Esophagus muscularis mucosa (tissue), 4 donors: ENCODE measurements around the gene SFN. TPM values are rescaled to one million over a fixed set of nuclear protein-coding genes. Genes with fewer than 3 reads are reported as not detected.

Source experiments
- DNase-seq: peaks from one replicate; pipeline ENCODE4 v3.0.0-alpha.2; 2017; ENCODE audit errors: extremely low spot score
- H3K27ac ChIP-seq, 4 donors: fragments of 200-600 bp; sonication (generic); replicated peaks in 1 of 4; 1 replicate in 3 of 4; 2 replicates in 1 of 4; pipeline ENCODE4 v1.5.1; 2016 to 2019; ENCODE audit warnings: mild to moderate bottlenecking in 1 of 4
- H3K27me3 ChIP-seq, 4 donors: fragments of 200-600 bp; sonication (generic); one replicate each; pipeline versions ENCODE4 v1.5.1 to v1.6.0; 2016 to 2019
- H3K36me3 ChIP-seq, 4 donors: fragments of 200-600 bp; sonication (generic); one replicate each; pipeline ENCODE4 v1.5.1; 2016 to 2019
- H3K4me1 ChIP-seq, 4 donors: fragments of 200-600 bp; sonication (generic); one replicate each; pipeline ENCODE4 v1.5.1; 2016 to 2019
- H3K4me3 ChIP-seq, 4 donors: fragments of 200-600 bp; sonication (generic); 1 replicate in 2 of 4; 2 replicates in 2 of 4; pipeline ENCODE4 v1.5.1; 2016 to 2019; ENCODE audit warnings: mild to moderate bottlenecking in 4 of 4, moderate library complexity in 1 of 4
- H3K9me3 ChIP-seq, 4 donors: fragments of 200-600 bp; sonication (generic); 1 replicate in 3 of 4; 2 replicates in 1 of 4; pipeline ENCODE4 v1.5.1; 2016 to 2019
- CTCF ChIP-seq, 3 experiments: fragments of 200-600 bp in 2 of 3; fragments of 450-650 bp in 1 of 3; sonication (generic) in 2 of 3; IDR thresholded peaks; one replicate each; pipeline ENCODE4 v1.5.1; 2017 to 2019; ENCODE audit warnings: antibody characterized with exemption in 3 of 3, mild to moderate bottlenecking in 2 of 3, moderate library complexity in 1 of 3
- EP300 ChIP-seq: sonication (generic); formaldehyde crosslinking; IDR thresholded peaks from one replicate; pipeline ENCODE4 v1.6.1; 2017; ENCODE audit warnings: antibody characterized with exemption
- POLR2A ChIP-seq: fragments of 450-650 bp; IDR thresholded peaks from one replicate; pipeline ENCODE4 v1.6.1; 2017; ENCODE audit warnings: antibody characterized with exemption, moderate library complexity, mild to moderate bottlenecking, low read depth
- POLR2AphosphoS5 ChIP-seq, 2 donors: sonication (generic); formaldehyde crosslinking; IDR thresholded peaks; one replicate each; pipeline ENCODE4 v1.6.1; 2017; ENCODE audit warnings: antibody characterized with exemption in 2 of 2
- WGBS: methylation state at CpG from one replicate; pipeline ENCODE4 v1.1.5; 2018; 5-methylcytosine and 5-hydroxymethylcytosine counted together
- intact Hi-C: fragments of 100-400 bp; cut with DNase I; formaldehyde crosslinking; loops from one replicate; pipeline ENCODE4 v1.15.1; 2023
- small RNA-seq, 3 donors: library from RNA; depleted of rRNA; stranded (forward); fragments of <200 nt; gene quantifications; one replicate each; pipeline ENCODE3, GENCODE V24; 2016
- total RNA-seq, 4 donors: library from RNA; depleted of rRNA; stranded (reverse); fragments of >200 nt; gene quantifications; one replicate each; pipeline versions ENCODE4 v1.1.0 to v1.2.1, GENCODE V29; 2016

Gene SFN
- total RNA-seq, 4 donors from 2014 or later: 0.33 to 1.7 TPM; not detected in 2

GRCh38 chr1:26913389-26913753, 50.4 kb downstream of the SFN start:
- Histone ChIP-seq H3K4me3 (no peak overlapping the region), H3K9me3 (no peaks in the 10 kb centered on the region), H3K27ac (no peak overlapping the region), H3K27me3 (no peaks in the 10 kb centered on the region), H3K4me1 (peaks cover 0 to 3% (median 0%) of the 10 kb centered on the region in 4 donors), H3K36me3 (peaks cover 0 to 7% (median 0%) of the 10 kb centered on the region in 4 donors)
- no peak for TF ChIP-seq EP300
- no peak for TF ChIP-seq POLR2AphosphoS5 (IDR thresholded peaks at IDR 0.05)
- TF ChIP-seq CTCF (IDR thresholded peaks at IDR 0.05): no peak
- TF ChIP-seq POLR2A: no peak
- DNase-seq: no peak
- 88% methylated on average over 3 of the region's 5 CpGs for WGBS
- intact Hi-C loops: no loop called here

Small RNA genes lying within 50 kb of the gene (small RNA-seq; reads per million reads assigned to genes)
- gene RN7SL165P: 0 reads per million in 3 donors

Other genes starting within 250 kb of the SFN start
- 10 to 100 TPM; 36.8 to 76.2 (median 44.5) TPM for gene ARID1A, start 167.1 kb upstream of the SFN start, total RNA-seq
- gene PIGV, start 75.2 kb upstream of the SFN start, total RNA-seq: 10 to 100 TPM; 11.8 to 15.2 (median 13.7) TPM
- gene ZDHHC18, start 36.5 kb upstream of the SFN start, total RNA-seq: 10 to 100 TPM in 3 of 4 donors, 1 to 10 TPM in 1; 9.6 to 31.7 (median 20.8) TPM
- gene GPN2, start 27.1 kb downstream of the SFN start, total RNA-seq: 10 to 100 TPM in 3 of 4 donors, 1 to 10 TPM in 1; 9.6 to 16.5 (median 14.1) TPM
- gene GPATCH3, start 37.3 kb downstream of the SFN start, total RNA-seq: 10 to 100 TPM in 1 of 4 donors, 1 to 10 TPM in 3; 7.5 to 17.0 (median 8.8) TPM
- not detected for gene NR0B2, start 50.8 kb downstream of the SFN start, total RNA-seq
- gene NUDC, start 58.6 kb downstream of the SFN start, total RNA-seq: 10 to 100 TPM; 61.6 to 91.1 (median 81.5) TPM
- under 1 TPM in 2 of 4 donors, not detected in 2; 0.33 to 0.42 TPM for gene KDF1, start 97.3 kb downstream of the SFN start, total RNA-seq
- gene TRNP1, start 130.5 kb downstream of the SFN start, total RNA-seq: 10 to 100 TPM; 33.6 to 50.3 (median 41.5) TPM
- gene TENT5B, start 149.7 kb downstream of the SFN start, total RNA-seq: 100 to 1,000 TPM; 168 to 299 (median 239) TPM